ENCODE data around the gene SHKBP1. TPM values are rescaled to one million over a fixed set of nuclear protein-coding genes. Genes with fewer than 3 reads are reported as not detected.
A peak's percentile ranks its signal among the peaks of the same experiment; 100 is the strongest.

Gene SHKBP1
- 15.7 and 15.9 TPM in 2 replicates for total RNA-seq (2012; rRNA removed)

GRCh38 chr19:40576585-40577451, at the start of gene SHKBP1:
Gene SHKBP1 (plus strand): TSS chr19:40576873. CDS start chr19:40576900, 27 bp downstream.
- H3K4me3 ChIP-seq (ENCODE audit: low read length) = peak within 1 kb of the TSS; percentile 79
- no peaks in the 10 kb centered on the region for H3K9me3 ChIP-seq (replicated peaks; ENCODE audit: low read length)
- no peaks in the 10 kb centered on the region for H3K27me3 ChIP-seq (ENCODE audit: control insufficient read depth, insufficient read depth, low read length)
- peaks cover 4% of the 10 kb centered on the region for H3K4me1 ChIP-seq (ENCODE audit: control insufficient read depth, insufficient read depth, low read length)
- peak within 1 kb of the TSS; percentile 79 for H3K9ac ChIP-seq (ENCODE audit: low read depth, low read length)
- H3K36me3 ChIP-seq (ENCODE audit: insufficient read depth, low read length) = peaks cover 27% of the 10 kb centered on the region
- H3K4me2 ChIP-seq (ENCODE audit: low read length) = peak within 1 kb of the TSS; percentile 92

- Histone ChIP-seq H3K36me3 (ENCODE audit: insufficient read depth, low read length) (no peaks in the 10 kb centered on the region), H3K4me3 (ENCODE audit: low read length) (no peak overlapping the region), H3K9me3 (replicated peaks; ENCODE audit: low read length) (no peaks in the 10 kb centered on the region), H3K4me2 (ENCODE audit: low read length) (no peak overlapping the region), H3K4me1 (ENCODE audit: control insufficient read depth, insufficient read depth, low read length) (no peaks in the 10 kb centered on the region), H3K9ac (ENCODE audit: low read depth, low read length) (no peak overlapping the region), H3K27me3 (ENCODE audit: control insufficient read depth, insufficient read depth, low read length) (peaks cover 29% of the 10 kb centered on the region)
These were observed 48.6 kb upstream of the SHKBP1 start for GRCh38 chr19:40528078-40528477.

- peak overlapping the region; percentile 92 for H3K4me2 ChIP-seq (ENCODE audit: low read length)
- no peaks in the 10 kb centered on the region for H3K9me3 ChIP-seq (replicated peaks; ENCODE audit: low read length)
- no peak overlapping the region for H3K9ac ChIP-seq (ENCODE audit: low read depth, low read length)
- H3K27me3 ChIP-seq (ENCODE audit: control insufficient read depth, insufficient read depth, low read length) = peaks cover 34% of the 10 kb centered on the region
- H3K4me3 ChIP-seq (ENCODE audit: low read length) = peak overlapping the region; percentile 70
- no peaks in the 10 kb centered on the region for H3K36me3 ChIP-seq (ENCODE audit: insufficient read depth, low read length)
- H3K4me1 ChIP-seq (ENCODE audit: control insufficient read depth, insufficient read depth, low read length) = no peaks in the 10 kb centered on the region
These were observed 48.1 kb upstream of the SHKBP1 start for GRCh38 chr19:40528533-40529092.

- Histone ChIP-seq H3K4me2 (ENCODE audit: low read length) (peak overlapping the region; percentile 92), H3K9ac (ENCODE audit: low read depth, low read length) (peak overlapping the region; percentile 36)
These were observed 47.3 kb upstream of the SHKBP1 start for GRCh38 chr19:40529093-40529954.

GRCh38 chr19:40530091-40530901, 46.4 kb upstream of the SHKBP1 start:
- H3K4me3 ChIP-seq (ENCODE audit: low read length) = no peak overlapping the region
- H3K4me1 ChIP-seq (ENCODE audit: control insufficient read depth, insufficient read depth, low read length) = no peaks in the 10 kb centered on the region
- no peaks in the 10 kb centered on the region for H3K9me3 ChIP-seq (replicated peaks; ENCODE audit: low read length)
- peaks cover 38% of the 10 kb centered on the region for H3K27me3 ChIP-seq (ENCODE audit: control insufficient read depth, insufficient read depth, low read length)
- H3K36me3 ChIP-seq (ENCODE audit: insufficient read depth, low read length) = no peaks in the 10 kb centered on the region
- H3K4me2 ChIP-seq (ENCODE audit: low read length) = peak overlapping the region; percentile 29
- H3K9ac ChIP-seq (ENCODE audit: low read depth, low read length) = no peak overlapping the region

More at GRCh38 chr19:40529093-40529954, 47.3 kb upstream of the SHKBP1 start:
- Histone ChIP-seq H3K36me3 (ENCODE audit: insufficient read depth, low read length) (no peaks in the 10 kb centered on the region), H3K4me1 (ENCODE audit: control insufficient read depth, insufficient read depth, low read length) (no peaks in the 10 kb centered on the region), H3K27me3 (ENCODE audit: control insufficient read depth, insufficient read depth, low read length) (peaks cover 38% of the 10 kb centered on the region), H3K4me3 (ENCODE audit: low read length) (peak overlapping the region; percentile 70), H3K9me3 (replicated peaks; ENCODE audit: low read length) (no peaks in the 10 kb centered on the region)

- Histone ChIP-seq H3K4me1 (ENCODE audit: control insufficient read depth, insufficient read depth, low read length) (no peaks in the 10 kb centered on the region), H3K9ac (ENCODE audit: low read depth, low read length) (no peak overlapping the region), H3K27me3 (ENCODE audit: control insufficient read depth, insufficient read depth, low read length) (peaks cover 38% of the 10 kb centered on the region), H3K9me3 (replicated peaks; ENCODE audit: low read length) (no peaks in the 10 kb centered on the region), H3K36me3 (ENCODE audit: insufficient read depth, low read length) (no peaks in the 10 kb centered on the region), H3K4me3 (ENCODE audit: low read length) (no peak overlapping the region), H3K4me2 (ENCODE audit: low read length) (no peak overlapping the region)
These were observed 43.2 kb upstream of the SHKBP1 start for GRCh38 chr19:40533508-40533907.

- Histone ChIP-seq H3K4me2 (ENCODE audit: low read length) (no peak overlapping the region), H3K9ac (ENCODE audit: low read depth, low read length) (no peak overlapping the region), H3K4me3 (ENCODE audit: low read length) (no peak overlapping the region), H3K27me3 (ENCODE audit: control insufficient read depth, insufficient read depth, low read length) (peaks cover 38% of the 10 kb centered on the region), H3K9me3 (replicated peaks; ENCODE audit: low read length) (no peaks in the 10 kb centered on the region), H3K36me3 (ENCODE audit: insufficient read depth, low read length) (no peaks in the 10 kb centered on the region), H3K4me1 (ENCODE audit: control insufficient read depth, insufficient read depth, low read length) (no peaks in the 10 kb centered on the region)
These were observed 42.5 kb upstream of the SHKBP1 start for GRCh38 chr19:40534148-40534547.

GRCh38 chr19:40539070-40539469, 37.6 kb upstream of the SHKBP1 start:
- Histone ChIP-seq H3K9ac (ENCODE audit: low read depth, low read length) (no peak overlapping the region), H3K4me1 (ENCODE audit: control insufficient read depth, insufficient read depth, low read length) (no peaks in the 10 kb centered on the region), H3K4me3 (ENCODE audit: low read length) (no peak overlapping the region), H3K4me2 (ENCODE audit: low read length) (no peak overlapping the region), H3K36me3 (ENCODE audit: insufficient read depth, low read length) (no peaks in the 10 kb centered on the region), H3K27me3 (ENCODE audit: control insufficient read depth, insufficient read depth, low read length) (peaks cover 15% of the 10 kb centered on the region), H3K9me3 (replicated peaks; ENCODE audit: low read length) (no peaks in the 10 kb centered on the region)

- no peaks in the 10 kb centered on the region for H3K36me3 ChIP-seq (ENCODE audit: insufficient read depth, low read length)
- H3K4me3 ChIP-seq (ENCODE audit: low read length) = no peak overlapping the region
- H3K4me1 ChIP-seq (ENCODE audit: control insufficient read depth, insufficient read depth, low read length) = no peaks in the 10 kb centered on the region
- H3K9ac ChIP-seq (ENCODE audit: low read depth, low read length) = no peak overlapping the region
- no peaks in the 10 kb centered on the region for H3K9me3 ChIP-seq (replicated peaks; ENCODE audit: low read length)
- H3K27me3 ChIP-seq (ENCODE audit: control insufficient read depth, insufficient read depth, low read length) = peaks cover 7% of the 10 kb centered on the region
- no peak overlapping the region for H3K4me2 ChIP-seq (ENCODE audit: low read length)
These were observed 34.3 kb upstream of the SHKBP1 start for GRCh38 chr19:40542202-40542859.

GRCh38 chr19:40543029-40543597, 33.6 kb upstream of the SHKBP1 start:
- no peak overlapping the region for H3K4me2 ChIP-seq (ENCODE audit: low read length)
- H3K9ac ChIP-seq (ENCODE audit: low read depth, low read length) = no peak overlapping the region
- H3K4me1 ChIP-seq (ENCODE audit: control insufficient read depth, insufficient read depth, low read length) = no peaks in the 10 kb centered on the region
- H3K27me3 ChIP-seq (ENCODE audit: control insufficient read depth, insufficient read depth, low read length) = peaks cover 3% of the 10 kb centered on the region
- no peak overlapping the region for H3K4me3 ChIP-seq (ENCODE audit: low read length)
- no peaks in the 10 kb centered on the region for H3K36me3 ChIP-seq (ENCODE audit: insufficient read depth, low read length)
- no peaks in the 10 kb centered on the region for H3K9me3 ChIP-seq (replicated peaks; ENCODE audit: low read length)
